ENCODE measurements around the gene TRPT1. TPM values are rescaled to one million over a fixed set of nuclear protein-coding genes. Genes with fewer than 3 reads are reported as not detected.
A peak's percentile ranks its signal among the peaks of the same experiment; 100 is the strongest.

The TRPT1 gene
- total and polyA plus RNA-seq, 9 of the 15 experiments (the other 6 are each of a cell fraction or from before 2014, with no cell fraction given): 4.6 to 41.7 (median 23.1) TPM

GRCh38 chr11:64245797-64246620, 20.0 kb upstream of the TRPT1 start (continued):
- TF ChIP-seq DIDO1 (tag; IDR thresholded peaks at IDR 0.05; ENCODE audit: low read depth) (no peak), DACH1 (IDR thresholded peaks at IDR 0.05; ENCODE audit: partially characterized antibody) (peak; percentile 44), RBFOX2 (IDR thresholded peaks at IDR 0.05; ENCODE audit: low read depth, low read length) (peak; percentile 83), ARID1B (IDR thresholded peaks at IDR 0.05) (peak; percentile 70), ATF1 (CRISPR knock-in tag; IDR thresholded peaks at IDR 0.05) (no peak), ATF1 (tag; IDR thresholded peaks at IDR 0.05) (peak; percentile 35), ZNF24 (IDR thresholded peaks at IDR 0.05) (0 out of 2 replicates have a peak, but pooled peaks have one; percentile 39), TEAD1 (CRISPR knock-in tag; IDR thresholded peaks at IDR 0.05) (peak in 1 of 2 experiments; percentile 85; a peak in 2 of 4 replicates), MYBL2 (IDR thresholded peaks at IDR 0.05; ENCODE audit: low read depth) (no peak), MYBL2 (CRISPR knock-in tag; IDR thresholded peaks at IDR 0.05; ENCODE audit: borderline replicate concordance) (no peak), TOE1 (IDR thresholded peaks at IDR 0.05; ENCODE audit: borderline replicate concordance) (peak; percentile 60; the same call in 1 of the 2 replicates), TOE1 (CRISPR knock-in tag; IDR thresholded peaks at IDR 0.05; ENCODE audit: borderline replicate concordance, low read depth) (no peak), NKRF (IDR thresholded peaks at IDR 0.05; ENCODE audit: borderline replicate concordance) (peak; percentile 71; the same call in 1 of the 2 replicates)
- TF ChIP-seq, protein P1, sequence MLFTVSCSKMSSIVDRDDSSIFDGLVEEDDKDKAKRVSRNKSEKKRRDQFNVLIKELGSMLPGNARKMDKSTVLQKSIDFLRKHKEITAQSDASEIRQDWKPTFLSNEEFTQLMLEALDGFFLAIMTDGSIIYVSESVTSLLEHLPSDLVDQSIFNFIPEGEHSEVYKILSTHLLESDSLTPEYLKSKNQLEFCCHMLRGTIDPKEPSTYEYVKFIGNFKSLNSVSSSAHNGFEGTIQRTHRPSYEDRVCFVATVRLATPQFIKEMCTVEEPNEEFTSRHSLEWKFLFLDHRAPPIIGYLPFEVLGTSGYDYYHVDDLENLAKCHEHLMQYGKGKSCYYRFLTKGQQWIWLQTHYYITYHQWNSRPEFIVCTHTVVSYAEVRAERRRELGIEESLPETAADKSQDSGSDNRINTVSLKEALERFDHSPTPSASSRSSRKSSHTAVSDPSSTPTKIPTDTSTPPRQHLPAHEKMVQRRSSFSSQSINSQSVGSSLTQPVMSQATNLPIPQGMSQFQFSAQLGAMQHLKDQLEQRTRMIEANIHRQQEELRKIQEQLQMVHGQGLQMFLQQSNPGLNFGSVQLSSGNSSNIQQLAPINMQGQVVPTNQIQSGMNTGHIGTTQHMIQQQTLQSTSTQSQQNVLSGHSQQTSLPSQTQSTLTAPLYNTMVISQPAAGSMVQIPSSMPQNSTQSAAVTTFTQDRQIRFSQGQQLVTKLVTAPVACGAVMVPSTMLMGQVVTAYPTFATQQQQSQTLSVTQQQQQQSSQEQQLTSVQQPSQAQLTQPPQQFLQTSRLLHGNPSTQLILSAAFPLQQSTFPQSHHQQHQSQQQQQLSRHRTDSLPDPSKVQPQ (CRISPR knock-in tag; IDR thresholded peaks at IDR 0.05; ENCODE audit: borderline replicate concordance): no peak
- TF ChIP-seq, protein P2, sequence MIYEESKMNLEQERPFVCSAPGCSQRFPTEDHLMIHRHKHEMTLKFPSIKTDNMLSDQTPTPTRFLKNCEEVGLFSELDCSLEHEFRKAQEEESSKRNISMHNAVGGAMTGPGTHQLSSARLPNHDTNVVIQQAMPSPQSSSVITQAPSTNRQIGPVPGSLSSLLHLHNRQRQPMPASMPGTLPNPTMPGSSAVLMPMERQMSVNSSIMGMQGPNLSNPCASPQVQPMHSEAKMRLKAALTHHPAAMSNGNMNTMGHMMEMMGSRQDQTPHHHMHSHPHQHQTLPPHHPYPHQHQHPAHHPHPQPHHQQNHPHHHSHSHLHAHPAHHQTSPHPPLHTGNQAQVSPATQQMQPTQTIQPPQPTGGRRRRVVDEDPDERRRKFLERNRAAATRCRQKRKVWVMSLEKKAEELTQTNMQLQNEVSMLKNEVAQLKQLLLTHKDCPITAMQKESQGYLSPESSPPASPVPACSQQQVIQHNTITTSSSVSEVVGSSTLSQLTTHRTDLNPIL (CRISPR knock-in tag; IDR thresholded peaks at IDR 0.05): no peak
- TF ChIP-seq, protein P3, sequence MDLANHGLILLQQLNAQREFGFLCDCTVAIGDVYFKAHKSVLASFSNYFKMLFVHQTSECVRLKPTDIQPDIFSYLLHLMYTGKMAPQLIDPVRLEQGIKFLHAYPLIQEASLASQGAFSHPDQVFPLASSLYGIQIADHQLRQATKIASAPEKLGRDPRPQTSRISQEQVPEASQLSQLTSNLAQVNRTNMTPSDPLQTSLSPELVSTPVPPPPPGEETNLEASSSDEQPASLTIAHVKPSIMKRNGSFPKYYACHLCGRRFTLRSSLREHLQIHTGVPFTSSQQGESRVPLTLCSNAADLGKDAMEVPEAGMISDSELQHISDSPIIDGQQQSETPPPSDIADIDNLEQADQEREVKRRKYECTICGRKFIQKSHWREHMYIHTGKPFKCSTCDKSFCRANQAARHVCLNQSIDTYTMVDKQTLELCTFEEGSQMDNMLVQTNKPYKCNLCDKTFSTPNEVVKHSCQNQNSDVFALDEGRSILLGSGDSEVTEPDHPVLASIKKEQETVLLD (IDR thresholded peaks at IDR 0.05): 0 out of 2 replicates have a peak, but pooled peaks have one; percentile 27
